Uterus (tissue), 2 donors: ENCODE results near the gene PLAGL1.

Source experiments
- POLR2A ChIP-seq, 2 donors: fragments of 450-650 bp; IDR thresholded peaks; one replicate each; pipeline ENCODE4 v1.6.1; 2016; ENCODE audit warnings: antibody characterized with exemption in 2 of 2, mild to moderate bottlenecking in 1 of 2, moderate library complexity in 1 of 2
- TF ChIP-seq, protein P1 (sequence below), 4 experiments: fragments of 200-600 bp in 2 of 4; fragments of 450-650 bp in 2 of 4; sonication (generic) in 2 of 4; IDR thresholded peaks; one replicate each; pipeline ENCODE4 v1.5.1; 2016 to 2019; ENCODE audit warnings: antibody characterized with exemption in 4 of 4, mild to moderate bottlenecking in 2 of 4, moderate library complexity in 1 of 4

DNA sequence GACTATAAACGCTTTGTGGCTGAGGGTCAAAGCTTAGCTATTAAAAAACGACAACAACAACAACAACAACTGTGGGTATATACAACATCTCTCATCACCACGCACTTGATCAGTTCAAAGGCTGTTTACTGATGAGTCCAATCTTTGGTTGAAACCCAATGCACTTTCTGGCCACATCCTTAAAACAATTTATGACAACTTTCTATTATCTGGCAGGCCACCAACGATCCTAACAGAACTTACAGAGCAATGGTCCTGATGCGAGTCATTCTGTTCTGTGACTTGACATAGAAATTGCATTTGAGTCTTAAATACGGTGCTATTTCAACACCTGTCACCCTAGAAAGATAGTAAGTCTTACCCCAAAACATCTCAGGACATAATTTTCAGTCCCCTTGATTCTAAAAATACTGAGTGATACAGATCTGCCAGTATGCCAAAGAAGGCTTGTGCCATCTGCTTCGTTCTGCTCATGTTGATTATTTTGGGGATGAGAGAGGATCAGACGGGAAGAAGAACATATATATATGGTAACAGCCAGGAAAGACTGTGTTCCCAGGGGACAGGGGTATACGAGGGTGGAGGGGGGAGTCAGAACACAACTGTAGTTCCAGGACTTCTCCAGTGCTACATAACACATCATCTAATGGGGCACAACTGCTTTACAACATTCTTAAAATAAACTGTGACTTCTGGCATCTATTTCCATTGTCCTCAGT is 55.8 kb downstream of the PLAGL1 start:
- no peak for TF ChIP-seq POLR2A (IDR thresholded peaks at IDR 0.05)
- TF ChIP-seq, protein P1, sequence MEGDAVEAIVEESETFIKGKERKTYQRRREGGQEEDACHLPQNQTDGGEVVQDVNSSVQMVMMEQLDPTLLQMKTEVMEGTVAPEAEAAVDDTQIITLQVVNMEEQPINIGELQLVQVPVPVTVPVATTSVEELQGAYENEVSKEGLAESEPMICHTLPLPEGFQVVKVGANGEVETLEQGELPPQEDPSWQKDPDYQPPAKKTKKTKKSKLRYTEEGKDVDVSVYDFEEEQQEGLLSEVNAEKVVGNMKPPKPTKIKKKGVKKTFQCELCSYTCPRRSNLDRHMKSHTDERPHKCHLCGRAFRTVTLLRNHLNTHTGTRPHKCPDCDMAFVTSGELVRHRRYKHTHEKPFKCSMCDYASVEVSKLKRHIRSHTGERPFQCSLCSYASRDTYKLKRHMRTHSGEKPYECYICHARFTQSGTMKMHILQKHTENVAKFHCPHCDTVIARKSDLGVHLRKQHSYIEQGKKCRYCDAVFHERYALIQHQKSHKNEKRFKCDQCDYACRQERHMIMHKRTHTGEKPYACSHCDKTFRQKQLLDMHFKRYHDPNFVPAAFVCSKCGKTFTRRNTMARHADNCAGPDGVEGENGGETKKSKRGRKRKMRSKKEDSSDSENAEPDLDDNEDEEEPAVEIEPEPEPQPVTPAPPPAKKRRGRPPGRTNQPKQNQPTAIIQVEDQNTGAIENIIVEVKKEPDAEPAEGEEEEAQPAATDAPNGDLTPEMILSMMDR (IDR thresholded peaks at IDR 0.05): no peak
